ENCODE results near the gene CLASRP.

GRCh38 chr19:45115809-45116615 is 77.2 kb downstream of the CLASRP start:
- TF ChIP-seq CTCF (IDR thresholded peaks at IDR 0.05; ENCODE audit: low read depth, low read length, poor library complexity, severe bottlenecking): no peak
- no peak for TF ChIP-seq EZH2phosphoT487 (IDR thresholded peaks at IDR 0.05; ENCODE audit: borderline replicate concordance, low read length)
